SK-N-SH (cell line): ENCODE measurements around the gene LPIN2. TPM values are rescaled to one million over a fixed set of nuclear protein-coding genes. Genes with fewer than 3 reads are reported as not detected.

ENCODE experiments used
- CTCF ChIA-PET: fragments of 300-600, 350-600 bp; formaldehyde crosslinking; extraction: SDS; loops from one replicate; lab custom pipeline; 2021; lab: Yijun Ruan, JAX
- POLR2A ChIA-PET: fragments of 350-600 bp; sonication (Branson Sonifier 250); formaldehyde crosslinking; extraction: SDS; loops from one replicate; lab custom pipeline; 2020; ENCODE audit warnings: antibody characterized with exemption, inconsistent platforms; lab: Yijun Ruan, JAX
- DNase-seq: peaks from one replicate; pipeline ENCODE4 v3.0.0; 2012
- H2AFZ ChIP-seq: fragments of 200-600 bp; sonication (generic); 2 replicates; pipeline ENCODE4 v1.8.1; 2016; ENCODE audit warnings: antibody characterized with exemption, mild to moderate bottlenecking, low read depth
- H3F3A ChIP-seq: fragments of 200-600 bp; sonication (generic); replicated peaks from 2 replicates; pipeline ENCODE3; 2016; ENCODE audit warnings: antibody characterized with exemption, mild to moderate bottlenecking; ENCODE audit not compliant: insufficient read depth
- H3K27ac ChIP-seq, 2 experiments: fragments of 200-500 bp in 1 of 2; fragments of 200-600 bp in 1 of 2; sonication (Bioruptor generic) in 1 of 2; sonication (generic), shearing (Covaris generic) in 1 of 2; 2 replicates each; pipeline versions ENCODE4 v1.5.1 to v1.6.1; 2014 to 2016; ENCODE audit warnings: low read depth in 2 of 2, inconsistent platforms in 1 of 2, low read length in 1 of 2, mild to moderate bottlenecking in 1 of 2, mixed read lengths in 1 of 2
- H3K27me3 ChIP-seq: fragments of 200-600 bp; sonication (generic), shearing (Covaris generic); 2 replicates; pipeline ENCODE4 v1.6.1; 2016; ENCODE audit warnings: mixed run types; ENCODE audit not compliant: insufficient read depth
- H3K36me3 ChIP-seq, 2 experiments: fragments of 200-500 bp in 1 of 2; fragments of 200-600 bp in 1 of 2; sonication (Bioruptor generic) in 1 of 2; sonication (generic) in 1 of 2; replicated peaks in 1 of 2; 2 replicates each; pipeline versions ENCODE3 to v1.5.1; 2014 to 2016; ENCODE audit warnings: low read length in 1 of 2, mild to moderate bottlenecking in 1 of 2; ENCODE audit not compliant: insufficient read depth in 2 of 2, control insufficient read depth in 1 of 2
- H3K4me1 ChIP-seq, 2 experiments: fragments of 200-500 bp in 1 of 2; fragments of 200-600 bp in 1 of 2; sonication (Bioruptor generic) in 1 of 2; sonication (generic), shearing (Covaris generic) in 1 of 2; 2 replicates each; pipeline versions ENCODE4 v1.5.1 to v1.6.1; 2014 to 2016; ENCODE audit warnings: low read depth in 1 of 2, low read length in 1 of 2, mixed run types in 1 of 2; ENCODE audit not compliant: insufficient read depth in 2 of 2, control insufficient read depth in 1 of 2
- H3K4me2 ChIP-seq: fragments of 200-600 bp; sonication (generic), shearing (Covaris generic); 2 replicates; pipeline ENCODE4 v1.6.1; 2017; ENCODE audit warnings: mixed run types
- H3K4me3 ChIP-seq, 2 experiments: fragments of 200-500 bp in 1 of 2; fragments of 200-600 bp in 1 of 2; sonication (Bioruptor generic) in 1 of 2; sonication (generic), shearing (Covaris generic) in 1 of 2; 2 replicates each; pipeline versions ENCODE4 v1.5.1 to v1.8.1; 2014 to 2016; ENCODE audit warnings: low read depth in 2 of 2, inconsistent platforms in 1 of 2, low read length in 1 of 2, mild to moderate bottlenecking in 1 of 2, mixed read lengths in 1 of 2, moderate library complexity in 1 of 2
- H3K79me2 ChIP-seq: fragments of 200-600 bp; sonication (generic); 2 replicates; pipeline ENCODE4 v1.8.1; 2017; ENCODE audit warnings: mild to moderate bottlenecking; ENCODE audit not compliant: insufficient read depth
- H3K9ac ChIP-seq: fragments of 200-600 bp; sonication (generic); 2 replicates; pipeline ENCODE4 v1.6.1; 2017; ENCODE audit warnings: mixed run types
- H3K9me2 ChIP-seq: fragments of 200-600 bp; sonication (generic); 2 replicates; pipeline ENCODE4 v1.6.1; 2017; ENCODE audit warnings: mixed run types
- H3K9me3 ChIP-seq: fragments of 200-600 bp; sonication (generic); 2 replicates; pipeline ENCODE4 v1.6.1; 2017; ENCODE audit warnings: mixed run types, mild to moderate bottlenecking, moderate library complexity
- H4K20me1 ChIP-seq: fragments of 200-600 bp; sonication (generic); 2 replicates; pipeline ENCODE4 v1.6.1; 2017; ENCODE audit warnings: mild to moderate bottlenecking, mixed run types; ENCODE audit not compliant: insufficient read depth
- FOSL2 ChIP-seq: IDR thresholded peaks from 2 replicates; pipeline ENCODE4 v1.4.0; 2012; ENCODE audit warnings: low read depth, mild to moderate bottlenecking, moderate library complexity, borderline replicate concordance
- MAX ChIP-seq: IDR thresholded peaks from 2 replicates; pipeline ENCODE4 v1.4.0; 2012; ENCODE audit warnings: low read depth
- MEF2A ChIP-seq: IDR thresholded peaks from 2 replicates; pipeline ENCODE4 v1.4.0; 2012; ENCODE audit warnings: low read depth, borderline replicate concordance
- NRF1 ChIP-seq: IDR thresholded peaks from 2 replicates; pipeline ENCODE4 v1.6.1; 2012; ENCODE audit warnings: low read depth, mild to moderate bottlenecking, low read length
- POLR2AphosphoS5 ChIP-seq: IDR thresholded peaks from 2 replicates; pipeline ENCODE4 v1.6.1; 2012; ENCODE audit warnings: low read depth, low read length
- RAD21 ChIP-seq: IDR thresholded peaks from 2 replicates; pipeline ENCODE4 v1.6.1; 2012; ENCODE audit warnings: mild to moderate bottlenecking, low read length
- REST ChIP-seq: IDR thresholded peaks from 2 replicates; pipeline ENCODE4 v1.6.1; 2012; ENCODE audit warnings: mild to moderate bottlenecking, low read depth, low read length, moderate library complexity
- YY1 ChIP-seq: IDR thresholded peaks from 2 replicates; pipeline ENCODE4 v1.4.0; 2012; ENCODE audit warnings: low read depth, mild to moderate bottlenecking
- WGBS: methylation state at CpG from one replicate; pipeline ENCODE4 v1.1.6; 2017; ENCODE audit warnings: low lambda C conversion rate; 5-methylcytosine and 5-hydroxymethylcytosine counted together
- polyA plus RNA-seq, 3 experiments: library from polyadenylated mRNA; depleted of rRNA; stranded (reverse); fragments of >200 nt; gene quantifications; 2 replicates each; pipeline ENCODE4 v1.2.3, GENCODE V29; 2012
- TF ChIP-seq, protein P1 (sequence below): fragments of 200-600 bp; sonication (generic); IDR thresholded peaks from 2 replicates; pipeline ENCODE4 v1.6.1; 2017; ENCODE audit warnings: antibody characterized with exemption, mild to moderate bottlenecking, moderate library complexity

LPIN2 gene
- polyA plus RNA-seq, 1 of the 3 experiments (the other 2 are of a cell fraction), result 19.3 TPM

DNA sequence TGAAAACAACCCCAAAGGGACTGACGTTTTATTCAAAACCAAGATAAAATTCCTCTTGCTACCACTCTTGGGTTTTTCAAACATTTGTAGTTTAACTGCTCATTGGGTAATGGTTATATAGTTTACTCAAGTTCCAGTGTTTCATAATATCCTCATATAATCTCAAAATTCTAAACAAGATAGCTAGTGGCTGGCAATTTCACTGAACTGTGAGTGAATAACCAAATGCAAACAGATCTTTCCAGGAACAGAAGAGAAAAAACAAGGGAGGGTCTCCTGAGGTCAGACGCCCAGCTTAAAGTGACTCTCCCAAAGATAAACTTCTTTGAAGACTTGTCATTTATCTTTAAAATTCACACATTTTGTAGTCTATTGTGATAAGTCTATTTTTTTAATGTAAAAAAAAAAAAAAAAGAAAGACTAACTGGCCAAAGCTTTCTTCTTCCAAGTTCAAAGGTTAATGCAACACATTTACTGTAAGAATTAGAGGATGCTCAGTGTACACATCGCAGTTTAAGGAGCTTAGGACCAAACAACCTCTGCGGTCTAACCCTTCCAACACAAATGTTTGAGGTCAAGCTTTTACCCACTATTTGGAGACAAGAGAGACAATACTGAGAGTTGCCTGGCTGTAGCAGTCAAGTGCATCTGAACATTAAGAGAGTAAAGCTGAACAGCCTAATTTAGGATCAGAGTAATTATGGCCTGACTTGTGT, 26.6 kb downstream of the LPIN2 start:
- H2AFZ ChIP-seq, result no peak overlapping the region
- no peak overlapping the region for H3K9ac ChIP-seq
- H3F3A ChIP-seq, result peaks cover 38% of the 10 kb centered on the region
- CTCF ChIA-PET, result interaction anchor here (0.7 kb wide), 1 partner anchor 261 kb away, joined by 3 read pairs; the partner anchor contains the start of gene MYL12A
- DNase-seq, result no peak
- H3K27me3 ChIP-seq, result no peaks in the 10 kb centered on the region
- H3K4me3 ChIP-seq, result no peak overlapping the region
- POLR2A ChIA-PET, result no interaction called here
- peaks cover 7 to 24% of the 10 kb centered on the region in 2 experiments; a peak in 3 of 4 replicates for H3K4me1 ChIP-seq
- H3K79me2 ChIP-seq, result peaks cover 94% of the 10 kb centered on the region
- H4K20me1 ChIP-seq, result no peaks in the 10 kb centered on the region
- H3K27ac ChIP-seq, result no peak overlapping the region
- H3K36me3 ChIP-seq, result peaks cover 2 to 14% of the 10 kb centered on the region in 2 experiments
- no peaks in the 10 kb centered on the region for H3K9me2 ChIP-seq
- H3K4me2 ChIP-seq, result no peak overlapping the region
- 0 out of 2 replicates have a peak, but pooled peaks cover 5% of the 10 kb centered on the region for H3K9me3 ChIP-seq
- 90% methylated on average over 4 of the region's 4 CpGs for WGBS
- no peak for TF ChIP-seq FOSL2
- TF ChIP-seq YY1, result no peak
- no peak for TF ChIP-seq POLR2AphosphoS5
- TF ChIP-seq NRF1, result no peak
- TF ChIP-seq MEF2A, result no peak
- no peak for TF ChIP-seq RAD21

DNA sequence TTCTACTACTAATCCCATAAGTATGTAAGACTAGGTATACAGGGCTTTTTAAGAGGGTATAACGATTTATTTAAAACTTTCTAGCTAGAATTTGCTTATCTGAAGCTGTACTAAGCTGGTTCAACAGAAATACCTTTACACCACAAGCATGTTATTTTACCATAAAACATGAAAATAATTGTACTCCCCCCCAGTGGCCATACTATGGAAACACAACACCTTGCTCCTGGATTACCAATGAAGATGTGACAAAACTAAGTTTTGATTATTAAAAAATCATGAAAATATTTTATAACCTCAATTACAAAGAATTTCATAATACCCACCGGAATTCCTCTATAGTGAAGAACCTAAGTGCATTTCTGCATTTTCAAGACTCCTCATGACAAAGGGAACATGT, 27.3 kb downstream of the LPIN2 start:
- H3K9me3 ChIP-seq, result 0 out of 2 replicates have a peak, but pooled peaks cover 5% of the 10 kb centered on the region
- DNase-seq, result no peak
- H3K36me3 ChIP-seq, result peaks cover 2 to 14% of the 10 kb centered on the region in 2 experiments
- ChIA-PET CTCF (interaction anchor here (0.6 to 1.4 kb wide), 3 partner anchors 9 to 143 kb away, joined by 3 to 7 read pairs (median 3); no protein-coding TSS in a partner anchor), POLR2A (no interaction called here)
- no peaks in the 10 kb centered on the region for H4K20me1 ChIP-seq
- no peaks in the 10 kb centered on the region for H3K27me3 ChIP-seq
- peaks cover 92% of the 10 kb centered on the region for H3K79me2 ChIP-seq
- no peak overlapping the region for H3K4me2 ChIP-seq
- H3K4me3 ChIP-seq, result no peak overlapping the region
- WGBS, result 79% methylated on average over 2 of the region's 2 CpGs
- H3K9ac ChIP-seq, result no peak overlapping the region
- peaks cover 45% of the 10 kb centered on the region for H3F3A ChIP-seq
- H3K9me2 ChIP-seq, result no peaks in the 10 kb centered on the region
- peaks cover 7 to 29% of the 10 kb centered on the region in 2 experiments for H3K4me1 ChIP-seq
- TF ChIP-seq MAX (no peak), REST (no peak)
- TF ChIP-seq, protein P1, sequence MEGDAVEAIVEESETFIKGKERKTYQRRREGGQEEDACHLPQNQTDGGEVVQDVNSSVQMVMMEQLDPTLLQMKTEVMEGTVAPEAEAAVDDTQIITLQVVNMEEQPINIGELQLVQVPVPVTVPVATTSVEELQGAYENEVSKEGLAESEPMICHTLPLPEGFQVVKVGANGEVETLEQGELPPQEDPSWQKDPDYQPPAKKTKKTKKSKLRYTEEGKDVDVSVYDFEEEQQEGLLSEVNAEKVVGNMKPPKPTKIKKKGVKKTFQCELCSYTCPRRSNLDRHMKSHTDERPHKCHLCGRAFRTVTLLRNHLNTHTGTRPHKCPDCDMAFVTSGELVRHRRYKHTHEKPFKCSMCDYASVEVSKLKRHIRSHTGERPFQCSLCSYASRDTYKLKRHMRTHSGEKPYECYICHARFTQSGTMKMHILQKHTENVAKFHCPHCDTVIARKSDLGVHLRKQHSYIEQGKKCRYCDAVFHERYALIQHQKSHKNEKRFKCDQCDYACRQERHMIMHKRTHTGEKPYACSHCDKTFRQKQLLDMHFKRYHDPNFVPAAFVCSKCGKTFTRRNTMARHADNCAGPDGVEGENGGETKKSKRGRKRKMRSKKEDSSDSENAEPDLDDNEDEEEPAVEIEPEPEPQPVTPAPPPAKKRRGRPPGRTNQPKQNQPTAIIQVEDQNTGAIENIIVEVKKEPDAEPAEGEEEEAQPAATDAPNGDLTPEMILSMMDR, result peak; percentile 36
- H2AFZ ChIP-seq, result no peak overlapping the region
- no peak overlapping the region for H3K27ac ChIP-seq
